Kidney (tissue), 14 donors: ENCODE results near the gene NXPE4. TPM values are rescaled to one million over a fixed set of nuclear protein-coding genes. Genes with fewer than 3 reads are reported as not detected.

Experiments
- DNase-seq, 5 donors: peaks; one replicate each; pipeline ENCODE4 v3.0.0-alpha.2; 2013 to 2020
- FAIRE-seq: peaks from 2 replicates; lab custom pipeline; 2012; peaks lifted over from hg19 to GRCh38; lab: Jason Lieb, UNC
- H3K27ac ChIP-seq, 2 donors: one replicate each; pipeline ENCODE4 v1.7.0; 2013; ENCODE audit warnings: low read depth in 2 of 2, low read length in 2 of 2, inconsistent platforms in 1 of 2
- H3K27me3 ChIP-seq: one replicate; pipeline ENCODE4 v1.7.1; 2013; ENCODE audit warnings: low read length, inconsistent platforms; ENCODE audit not compliant: control insufficient read depth, insufficient read depth
- H3K36me3 ChIP-seq, 3 donors: one replicate each; pipeline versions ENCODE4 v1.7.0 to v1.7.1; 2013; ENCODE audit warnings: low read length in 3 of 3, control low read depth in 1 of 3, inconsistent platforms in 1 of 3; ENCODE audit not compliant: insufficient read depth in 3 of 3, control insufficient read depth in 2 of 3
- H3K4me1 ChIP-seq, 3 donors: one replicate each; pipeline versions ENCODE4 v1.7.0 to v1.7.1; 2013; ENCODE audit warnings: low read length in 3 of 3, inconsistent platforms in 1 of 3, low read depth in 1 of 3; ENCODE audit not compliant: control insufficient read depth in 2 of 3, insufficient read depth in 2 of 3
- H3K4me3 ChIP-seq, 3 donors: one replicate each; pipeline versions ENCODE4 v1.7.0 to v1.8.1; 2013; ENCODE audit warnings: low read length in 3 of 3, control low read depth in 1 of 3, inconsistent platforms in 1 of 3
- H3K9ac ChIP-seq, 3 donors: one replicate each; pipeline versions ENCODE4 v1.7.0 to v1.7.1; 2013; ENCODE audit warnings: low read length in 3 of 3, control low read depth in 1 of 3, inconsistent platforms in 1 of 3
- H3K9me3 ChIP-seq, 3 donors: one replicate each; pipeline versions ENCODE4 v1.7.0 to v1.7.1; 2013; ENCODE audit warnings: low read length in 3 of 3, control low read depth in 1 of 3, inconsistent platforms in 1 of 3; ENCODE audit not compliant: control insufficient read depth in 2 of 3, insufficient read depth in 1 of 3
- intact Hi-C: fragments of 100-400 bp; cut with DNase I; formaldehyde crosslinking; loops from one replicate; pipeline ENCODE4 v1.11.1; 2022
- polyA plus RNA-seq: library from polyadenylated mRNA; stranded (reverse); fragments of 350-450 nt; fragmentation: Illumina TruSeq; extraction: RNeasy Lipid Tissue Mini Kit (QIAGEN cat#74804); gene quantifications from one replicate; pipeline ENCODE4 v1.2.3, GENCODE V29; 2014; ENCODE audit warnings: low read depth, low replicate concordance; ENCODE audit not compliant: insufficient read depth
- total RNA-seq: library from RNA; stranded (reverse); fragmentation: NEBNext Ultra II Directional; extraction: Animal tissue kit (Norgen Biotek cat#: 25700); gene quantifications from one replicate; pipeline ENCODE4 v1.2.1, GENCODE V29; 2021
- TF ChIP-seq, protein P1 (sequence below): IDR thresholded peaks from 3 replicates; pipeline ENCODE4 v1.5.1; 2012; ENCODE audit warnings: mild to moderate bottlenecking, moderate library complexity, borderline replicate concordance; ENCODE audit not compliant: insufficient read depth; ENCODE audit errors: extremely low read depth
- donor health status: control.
- donor health status: control.
- donor health status: control.
- donor health status: control.
- donor health status: control.
- donor health status: DM: yes; HTN: yes; CAD: no.
- donor health status: Normal renal cell carcinoma (clear cell type).

The NXPE4 gene
- total and polyA plus RNA-seq, 2 donors from 2014 or later = 0.34 to 0.63 TPM

DNA sequence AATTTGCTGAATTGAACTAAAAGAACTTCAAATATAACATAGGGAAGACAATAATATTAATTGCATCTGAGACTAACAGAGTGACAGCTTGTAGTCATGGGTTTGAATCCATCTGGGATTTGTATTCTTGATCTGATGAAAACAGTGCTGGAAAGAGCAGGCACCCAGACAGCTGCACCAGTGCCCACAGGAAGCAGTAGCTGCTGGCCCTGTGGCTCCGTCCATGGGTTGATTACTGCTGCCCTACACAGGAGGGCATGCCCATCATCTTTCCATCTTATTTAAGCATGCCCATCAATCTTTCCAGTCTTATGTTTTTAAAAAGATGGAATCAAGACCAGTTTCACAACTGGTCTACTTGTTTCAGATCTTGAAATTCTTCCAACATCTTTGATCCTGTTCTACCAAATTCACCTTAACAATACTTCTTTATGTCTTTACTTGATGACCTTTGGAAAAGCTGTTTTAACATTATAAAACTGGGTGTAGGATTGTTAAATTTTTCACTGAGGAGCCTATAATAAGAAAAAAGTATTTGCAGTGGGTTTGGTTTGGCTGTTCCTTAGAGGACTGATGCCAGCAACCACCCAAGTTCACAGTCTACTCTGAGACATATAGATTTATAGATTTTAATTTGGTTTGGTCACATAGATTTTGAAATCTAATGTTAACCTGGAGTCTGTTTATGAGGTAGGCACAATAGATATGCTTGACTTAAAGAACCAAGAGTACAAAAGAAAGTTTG, 761 bp upstream of the NXPE4 start:
- Histone ChIP-seq H3K4me3 (no peak overlapping the region), H3K36me3 (no peaks in the 10 kb centered on the region), H3K27me3 (no peaks in the 10 kb centered on the region), H3K27ac (no peak overlapping the region), H3K9me3 (no peaks in the 10 kb centered on the region), H3K4me1 (no peaks in the 10 kb centered on the region), H3K9ac (no peak overlapping the region)
- no peak for DNase-seq
- intact Hi-C loops = no loop called here
- TF ChIP-seq, protein P1, sequence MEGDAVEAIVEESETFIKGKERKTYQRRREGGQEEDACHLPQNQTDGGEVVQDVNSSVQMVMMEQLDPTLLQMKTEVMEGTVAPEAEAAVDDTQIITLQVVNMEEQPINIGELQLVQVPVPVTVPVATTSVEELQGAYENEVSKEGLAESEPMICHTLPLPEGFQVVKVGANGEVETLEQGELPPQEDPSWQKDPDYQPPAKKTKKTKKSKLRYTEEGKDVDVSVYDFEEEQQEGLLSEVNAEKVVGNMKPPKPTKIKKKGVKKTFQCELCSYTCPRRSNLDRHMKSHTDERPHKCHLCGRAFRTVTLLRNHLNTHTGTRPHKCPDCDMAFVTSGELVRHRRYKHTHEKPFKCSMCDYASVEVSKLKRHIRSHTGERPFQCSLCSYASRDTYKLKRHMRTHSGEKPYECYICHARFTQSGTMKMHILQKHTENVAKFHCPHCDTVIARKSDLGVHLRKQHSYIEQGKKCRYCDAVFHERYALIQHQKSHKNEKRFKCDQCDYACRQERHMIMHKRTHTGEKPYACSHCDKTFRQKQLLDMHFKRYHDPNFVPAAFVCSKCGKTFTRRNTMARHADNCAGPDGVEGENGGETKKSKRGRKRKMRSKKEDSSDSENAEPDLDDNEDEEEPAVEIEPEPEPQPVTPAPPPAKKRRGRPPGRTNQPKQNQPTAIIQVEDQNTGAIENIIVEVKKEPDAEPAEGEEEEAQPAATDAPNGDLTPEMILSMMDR = no peak
- FAIRE-seq = no peak

- Histone ChIP-seq H3K27ac (no peak overlapping the region), H3K9me3 (no peaks in the 10 kb centered on the region), H3K4me3 (no peak overlapping the region), H3K4me1 (no peaks in the 10 kb centered on the region), H3K9ac (no peak overlapping the region), H3K36me3 (no peaks in the 10 kb centered on the region), H3K27me3 (no peaks in the 10 kb centered on the region)
- FAIRE-seq (no peak), DNase-seq (no peak)
- intact Hi-C loops = no loop called here
- TF ChIP-seq, protein P1 = no peak
These were observed 883 bp downstream of the NXPE4 start for GRCh38 chr11:114594703-114595102.

GRCh38 chr11:114587398-114587953, 8.1 kb downstream of the NXPE4 start:
- intact Hi-C loops = no loop called here
- H3K27ac ChIP-seq = no peak overlapping the region
- no peak for FAIRE-seq

More at GRCh38 chr11:114587398-114587953, 8.1 kb downstream of the NXPE4 start:
- Histone ChIP-seq H3K9ac (no peak overlapping the region), H3K9me3 (peaks cover 0 to 32% (median 8%) of the 10 kb centered on the region in 3 donors), H3K36me3 (no peaks in the 10 kb centered on the region), H3K27me3 (no peaks in the 10 kb centered on the region), H3K4me3 (no peak overlapping the region), H3K4me1 (no peaks in the 10 kb centered on the region)
- DNase-seq = no peak
- TF ChIP-seq, protein P1 = no peak
